PFSK-1 (cell line): ENCODE data around the gene TCAP.

Source experiments
- FOXP2 ChIP-seq: optimal IDR thresholded peaks from 2 replicates; pipeline ENCODE3; 2011; ENCODE audit warnings: borderline replicate concordance, control low read depth, inconsistent platforms; ENCODE audit not compliant: insufficient read depth; ENCODE audit errors: extremely low read length, extremely low read depth
- POLR2AphosphoS5 ChIP-seq: IDR thresholded peaks from 2 replicates; pipeline ENCODE4 v1.6.1; 2012; ENCODE audit warnings: low read depth, mild to moderate bottlenecking, control low read depth, low read length, moderate library complexity
- SIN3A ChIP-seq: IDR thresholded peaks from 2 replicates; pipeline ENCODE4 v1.6.1; 2012; ENCODE audit warnings: mild to moderate bottlenecking, low read length, moderate library complexity, borderline replicate concordance; ENCODE audit not compliant: insufficient read depth
- TAF1 ChIP-seq: IDR thresholded peaks from 2 replicates; pipeline ENCODE4 v1.6.1; 2012; ENCODE audit warnings: low read length, control low read depth, borderline replicate concordance; ENCODE audit not compliant: insufficient read depth
- TF ChIP-seq, protein P1 (sequence below), 2 experiments: IDR thresholded peaks; 2 replicates each; pipeline versions ENCODE4 v1.6.1 to v1.8.0; 2011 to 2012; ENCODE audit warnings: low read depth in 2 of 2, low read length in 2 of 2, control low read depth in 1 of 2, inconsistent platforms in 1 of 2, mild to moderate bottlenecking in 1 of 2, moderate library complexity in 1 of 2; ENCODE audit not compliant: insufficient read depth in 1 of 2

The TCAP gene

DNA sequence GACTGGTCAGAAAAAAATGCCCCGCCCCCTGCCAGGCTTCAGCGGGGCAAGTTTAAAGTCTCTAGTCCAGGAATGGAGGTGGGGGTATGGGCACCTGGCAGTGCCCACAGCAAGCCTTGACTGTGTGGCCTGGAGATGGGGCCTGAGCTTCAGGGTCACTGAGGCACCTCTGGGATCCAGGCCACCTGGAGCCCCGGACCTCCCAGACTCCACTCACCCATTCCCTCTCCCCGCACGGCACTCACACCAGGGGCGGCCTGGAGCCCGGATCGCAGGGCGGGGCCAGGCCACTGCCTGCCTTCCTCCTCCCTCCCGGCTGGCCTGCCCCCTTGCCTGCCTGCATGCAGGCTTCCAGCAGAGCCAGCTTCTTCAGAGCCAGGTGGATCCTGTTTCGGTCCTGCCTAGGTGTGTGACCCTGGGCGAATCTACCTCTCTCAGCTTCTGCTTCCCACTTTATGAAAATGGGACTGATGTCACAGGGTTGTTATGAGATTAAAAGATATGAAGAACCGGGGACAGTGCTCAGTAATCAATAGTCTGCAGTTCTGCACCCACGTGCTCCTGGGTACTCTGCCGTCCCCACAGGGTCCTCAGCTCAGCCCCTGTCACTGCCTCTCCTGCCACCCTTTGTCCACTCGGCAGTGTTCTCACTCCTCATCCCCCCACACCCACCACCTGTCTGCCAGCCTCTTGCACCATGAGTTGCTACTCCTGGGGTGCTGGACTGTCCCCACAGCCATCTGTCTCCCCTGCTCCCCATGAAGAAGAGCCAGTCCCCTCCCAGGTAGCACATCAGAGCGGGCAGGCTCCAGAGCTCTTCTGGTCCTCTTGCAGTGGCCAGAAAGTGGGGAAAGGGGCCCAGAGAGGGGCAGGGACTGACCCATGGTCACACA lies 1.2 kb upstream of the TCAP start:
- TF ChIP-seq POLR2AphosphoS5 (no peak), SIN3A (no peak), TAF1 (no peak), FOXP2 (no peak)
- TF ChIP-seq, protein P1, sequence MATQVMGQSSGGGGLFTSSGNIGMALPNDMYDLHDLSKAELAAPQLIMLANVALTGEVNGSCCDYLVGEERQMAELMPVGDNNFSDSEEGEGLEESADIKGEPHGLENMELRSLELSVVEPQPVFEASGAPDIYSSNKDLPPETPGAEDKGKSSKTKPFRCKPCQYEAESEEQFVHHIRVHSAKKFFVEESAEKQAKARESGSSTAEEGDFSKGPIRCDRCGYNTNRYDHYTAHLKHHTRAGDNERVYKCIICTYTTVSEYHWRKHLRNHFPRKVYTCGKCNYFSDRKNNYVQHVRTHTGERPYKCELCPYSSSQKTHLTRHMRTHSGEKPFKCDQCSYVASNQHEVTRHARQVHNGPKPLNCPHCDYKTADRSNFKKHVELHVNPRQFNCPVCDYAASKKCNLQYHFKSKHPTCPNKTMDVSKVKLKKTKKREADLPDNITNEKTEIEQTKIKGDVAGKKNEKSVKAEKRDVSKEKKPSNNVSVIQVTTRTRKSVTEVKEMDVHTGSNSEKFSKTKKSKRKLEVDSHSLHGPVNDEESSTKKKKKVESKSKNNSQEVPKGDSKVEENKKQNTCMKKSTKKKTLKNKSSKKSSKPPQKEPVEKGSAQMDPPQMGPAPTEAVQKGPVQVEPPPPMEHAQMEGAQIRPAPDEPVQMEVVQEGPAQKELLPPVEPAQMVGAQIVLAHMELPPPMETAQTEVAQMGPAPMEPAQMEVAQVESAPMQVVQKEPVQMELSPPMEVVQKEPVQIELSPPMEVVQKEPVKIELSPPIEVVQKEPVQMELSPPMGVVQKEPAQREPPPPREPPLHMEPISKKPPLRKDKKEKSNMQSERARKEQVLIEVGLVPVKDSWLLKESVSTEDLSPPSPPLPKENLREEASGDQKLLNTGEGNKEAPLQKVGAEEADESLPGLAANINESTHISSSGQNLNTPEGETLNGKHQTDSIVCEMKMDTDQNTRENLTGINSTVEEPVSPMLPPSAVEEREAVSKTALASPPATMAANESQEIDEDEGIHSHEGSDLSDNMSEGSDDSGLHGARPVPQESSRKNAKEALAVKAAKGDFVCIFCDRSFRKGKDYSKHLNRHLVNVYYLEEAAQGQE (IDR thresholded peaks at IDR 0.05; ENCODE audit: insufficient read depth in 1 of 2, low read depth in 2 of 2, low read length in 2 of 2), result no peak

DNA sequence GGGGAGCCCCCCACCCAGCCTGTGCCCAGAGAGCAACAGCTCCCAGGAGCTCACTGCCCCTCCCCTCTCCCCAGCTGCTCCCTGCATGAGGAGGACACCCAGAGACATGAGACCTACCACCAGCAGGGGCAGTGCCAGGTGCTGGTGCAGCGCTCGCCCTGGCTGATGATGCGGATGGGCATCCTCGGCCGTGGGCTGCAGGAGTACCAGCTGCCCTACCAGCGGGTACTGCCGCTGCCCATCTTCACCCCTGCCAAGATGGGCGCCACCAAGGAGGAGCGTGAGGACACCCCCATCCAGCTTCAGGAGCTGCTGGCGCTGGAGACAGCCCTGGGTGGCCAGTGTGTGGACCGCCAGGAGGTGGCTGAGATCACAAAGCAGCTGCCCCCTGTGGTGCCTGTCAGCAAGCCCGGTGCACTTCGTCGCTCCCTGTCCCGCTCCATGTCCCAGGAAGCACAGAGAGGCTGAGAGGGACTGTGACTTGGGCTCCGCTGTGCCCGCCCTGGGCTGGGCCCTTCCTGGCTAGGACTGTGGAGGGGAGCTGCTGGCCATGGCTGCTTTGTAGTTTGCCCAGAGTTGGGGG lies 584 bp downstream of the TCAP start:
- TF ChIP-seq POLR2AphosphoS5, result no peak
- TF ChIP-seq TAF1, result no peak
- TF ChIP-seq FOXP2, result no peak
- TF ChIP-seq, protein P1 (IDR thresholded peaks at IDR 0.05; ENCODE audit: insufficient read depth in 1 of 2, low read depth in 2 of 2, low read length in 2 of 2), result no peak
- no peak for TF ChIP-seq SIN3A

DNA sequence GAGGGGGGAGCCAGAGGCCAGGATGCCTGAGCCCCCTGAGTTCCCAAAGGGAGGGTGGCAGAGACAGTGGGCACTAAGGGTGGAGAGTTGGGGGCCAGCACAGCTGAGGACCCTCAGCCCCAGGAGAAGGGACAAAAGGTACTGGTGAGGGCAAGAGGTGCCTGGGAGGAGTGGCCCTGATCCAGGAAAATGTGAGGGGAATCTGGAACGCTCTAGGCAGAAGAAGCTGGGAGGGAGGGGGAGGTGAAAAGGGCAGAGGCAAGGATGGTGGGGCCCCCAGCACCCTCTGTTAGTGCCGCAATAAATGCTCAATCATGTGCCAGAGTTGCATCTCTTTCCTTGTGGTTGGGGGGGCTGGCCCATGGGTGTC lies 1.1 kb downstream of the TCAP start:
- TF ChIP-seq FOXP2 (no peak), TAF1 (no peak), POLR2AphosphoS5 (no peak)
- TF ChIP-seq, protein P1 (IDR thresholded peaks at IDR 0.05; ENCODE audit: insufficient read depth in 1 of 2, low read depth in 2 of 2, low read length in 2 of 2), result no peak

DNA sequence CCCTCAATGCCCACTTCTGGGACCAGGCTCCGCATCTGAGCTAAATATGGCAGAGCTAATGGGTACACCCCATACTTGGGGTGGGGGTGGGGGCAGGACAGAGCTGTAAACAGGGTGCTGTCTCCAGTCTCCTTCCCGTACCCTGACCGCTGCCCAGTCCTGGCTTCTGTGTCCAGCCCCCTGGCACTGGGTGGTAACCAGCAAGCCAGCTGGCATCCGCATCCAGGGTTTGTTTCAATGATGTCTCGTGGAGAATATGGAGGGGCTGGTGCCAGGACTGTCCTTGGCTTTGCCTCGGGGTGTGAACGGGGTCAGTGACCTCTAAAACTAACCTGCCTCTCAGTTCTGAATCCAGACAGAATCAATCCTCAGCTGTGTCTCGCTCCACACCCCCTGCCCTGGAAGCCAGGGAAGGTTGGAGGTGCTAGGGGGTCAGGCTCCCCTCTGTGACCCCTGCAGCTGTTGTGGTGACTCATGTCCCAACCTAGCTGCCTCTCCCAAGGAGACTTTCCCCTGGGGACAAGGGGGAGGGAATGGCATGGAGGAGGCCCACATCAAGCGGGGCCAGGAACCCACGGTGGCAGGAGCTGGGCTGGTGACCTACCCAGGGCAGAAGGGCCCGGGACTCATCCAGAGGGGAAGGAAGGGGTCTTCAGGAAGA lies 1.6 kb downstream of the TCAP start:
- TF ChIP-seq, protein P1 (IDR thresholded peaks at IDR 0.05; ENCODE audit: insufficient read depth in 1 of 2, low read depth in 2 of 2, low read length in 2 of 2), result no peak
- TF ChIP-seq FOXP2 (no peak), TAF1 (no peak), POLR2AphosphoS5 (no peak)
